ENCODE data around the gene ABCC6.

GRCh38 chr16:16175296-16175695 lies 48.0 kb downstream of the ABCC6 start:
- no peak for TF ChIP-seq TAF1 (IDR thresholded peaks at IDR 0.05; ENCODE audit: low read depth, low read length)
- no peak for TF ChIP-seq POLR2A (IDR thresholded peaks at IDR 0.05; ENCODE audit: low read depth, low read length)
- TF ChIP-seq POLR2AphosphoS5 (IDR thresholded peaks at IDR 0.05; ENCODE audit: low read depth, low read length), result no peak
